ENCODE results near the gene THRB. TPM values are rescaled to one million over a fixed set of nuclear protein-coding genes. Genes with fewer than 3 reads are reported as not detected.

THRB gene
- total RNA-seq, 1 donor, result 0.36 TPM

DNA sequence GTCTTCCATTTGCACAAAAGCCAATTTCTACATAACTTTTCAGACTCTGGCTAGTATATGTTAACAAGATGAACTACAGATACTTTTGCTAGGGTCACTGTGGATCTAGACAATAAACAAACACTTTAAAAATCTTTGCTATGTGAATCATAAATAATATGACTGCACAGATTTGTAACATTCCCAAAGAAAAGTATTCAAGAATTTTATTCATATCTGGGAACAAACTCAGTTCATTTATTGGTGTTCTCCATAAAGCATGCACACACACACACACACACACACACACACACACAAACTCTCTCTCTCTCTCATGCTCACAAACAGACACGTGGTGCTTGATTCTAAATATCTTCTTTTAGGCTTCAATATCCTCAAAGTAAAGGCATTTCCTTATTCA is 18.8 kb upstream of the THRB start:
- Histone ChIP-seq H3K27me3 (ENCODE audit: insufficient read depth, low read length) (no peaks in the 10 kb centered on the region), H3K4me1 (ENCODE audit: insufficient read depth, low read length) (no peaks in the 10 kb centered on the region), H3K36me3 (ENCODE audit: insufficient read depth, low read length) (no peaks in the 10 kb centered on the region), H3K4me2 (ENCODE audit: insufficient read depth, low read length) (no peak overlapping the region), H3K4me3 (ENCODE audit: insufficient read depth, low read length) (no peak overlapping the region), H4K20me1 (ENCODE audit: insufficient read depth, low read length) (no peaks in the 10 kb centered on the region), H3K27ac (ENCODE audit: low read depth, low read length) (no peak overlapping the region), H2AFZ (ENCODE audit: low read length) (no peak overlapping the region), H3K9me3 (ENCODE audit: low read depth, low read length) (no peaks in the 10 kb centered on the region), H3K79me2 (ENCODE audit: insufficient read depth, low read length) (no peaks in the 10 kb centered on the region)
- TF ChIP-seq, protein P1, sequence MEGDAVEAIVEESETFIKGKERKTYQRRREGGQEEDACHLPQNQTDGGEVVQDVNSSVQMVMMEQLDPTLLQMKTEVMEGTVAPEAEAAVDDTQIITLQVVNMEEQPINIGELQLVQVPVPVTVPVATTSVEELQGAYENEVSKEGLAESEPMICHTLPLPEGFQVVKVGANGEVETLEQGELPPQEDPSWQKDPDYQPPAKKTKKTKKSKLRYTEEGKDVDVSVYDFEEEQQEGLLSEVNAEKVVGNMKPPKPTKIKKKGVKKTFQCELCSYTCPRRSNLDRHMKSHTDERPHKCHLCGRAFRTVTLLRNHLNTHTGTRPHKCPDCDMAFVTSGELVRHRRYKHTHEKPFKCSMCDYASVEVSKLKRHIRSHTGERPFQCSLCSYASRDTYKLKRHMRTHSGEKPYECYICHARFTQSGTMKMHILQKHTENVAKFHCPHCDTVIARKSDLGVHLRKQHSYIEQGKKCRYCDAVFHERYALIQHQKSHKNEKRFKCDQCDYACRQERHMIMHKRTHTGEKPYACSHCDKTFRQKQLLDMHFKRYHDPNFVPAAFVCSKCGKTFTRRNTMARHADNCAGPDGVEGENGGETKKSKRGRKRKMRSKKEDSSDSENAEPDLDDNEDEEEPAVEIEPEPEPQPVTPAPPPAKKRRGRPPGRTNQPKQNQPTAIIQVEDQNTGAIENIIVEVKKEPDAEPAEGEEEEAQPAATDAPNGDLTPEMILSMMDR (IDR thresholded peaks at IDR 0.05; ENCODE audit: extremely low read depth, low read depth, low read length), result no peak
- DNase-seq (ENCODE audit: insufficient read length, low spot score, missing footprints), result no peak

- Histone ChIP-seq H2AFZ (ENCODE audit: low read length) (no peak overlapping the region), H3K36me3 (ENCODE audit: insufficient read depth, low read length) (no peaks in the 10 kb centered on the region), H3K4me3 (ENCODE audit: insufficient read depth, low read length) (no peak overlapping the region), H3K27ac (ENCODE audit: low read depth, low read length) (no peak overlapping the region), H3K9me3 (ENCODE audit: low read depth, low read length) (no peaks in the 10 kb centered on the region), H3K4me1 (ENCODE audit: insufficient read depth, low read length) (no peaks in the 10 kb centered on the region), H3K79me2 (ENCODE audit: insufficient read depth, low read length) (no peaks in the 10 kb centered on the region), H4K20me1 (ENCODE audit: insufficient read depth, low read length) (no peaks in the 10 kb centered on the region), H3K4me2 (ENCODE audit: insufficient read depth, low read length) (no peak overlapping the region), H3K27me3 (ENCODE audit: insufficient read depth, low read length) (no peaks in the 10 kb centered on the region)
- no peak for DNase-seq (ENCODE audit: insufficient read length, low spot score, missing footprints)
- TF ChIP-seq, protein P1 (IDR thresholded peaks at IDR 0.05; ENCODE audit: extremely low read depth, low read depth, low read length), result no peak
These were observed 18.0 kb upstream of the THRB start for GRCh38 chr3:24512564-24513197.

DNA sequence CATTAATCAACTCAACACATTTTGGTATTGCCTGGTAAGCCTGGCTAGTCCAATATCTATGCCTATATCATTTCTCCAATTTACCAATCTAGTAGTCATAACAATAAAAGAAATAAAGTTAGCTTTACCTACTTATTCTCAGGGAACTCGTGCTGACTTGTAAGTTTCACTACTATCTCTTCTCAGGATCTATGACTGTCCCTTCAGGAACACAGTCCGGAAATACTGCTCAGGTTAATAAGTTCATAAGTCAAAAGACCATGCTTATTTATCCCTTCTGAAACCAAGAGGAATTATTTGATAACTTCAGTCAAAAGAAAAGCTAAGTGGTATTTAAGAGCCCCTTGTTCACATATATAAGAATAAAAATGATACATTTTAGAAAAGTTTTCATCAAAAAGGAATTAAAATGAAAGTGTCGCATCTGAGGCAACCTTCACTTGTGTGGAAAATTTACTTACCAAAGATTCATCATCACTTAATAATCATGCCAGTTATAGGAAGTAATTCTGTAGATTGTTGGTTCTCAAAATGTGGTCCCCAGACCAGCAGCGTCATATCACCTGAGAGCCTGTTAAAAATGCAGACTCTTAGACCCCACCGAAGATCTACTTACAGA is 15.5 kb upstream of the THRB start:
- no peaks in the 10 kb centered on the region for H3K4me1 ChIP-seq (ENCODE audit: insufficient read depth, low read length)
- H4K20me1 ChIP-seq (ENCODE audit: insufficient read depth, low read length), result no peaks in the 10 kb centered on the region
- DNase-seq (ENCODE audit: insufficient read length, low spot score, missing footprints), result no peak
- no peaks in the 10 kb centered on the region for H3K36me3 ChIP-seq (ENCODE audit: insufficient read depth, low read length)
- no peak overlapping the region for H3K4me3 ChIP-seq (ENCODE audit: insufficient read depth, low read length)
- no peak overlapping the region for H2AFZ ChIP-seq (ENCODE audit: low read length)
- H3K27ac ChIP-seq (ENCODE audit: low read depth, low read length), result no peak overlapping the region
- TF ChIP-seq, protein P1 (IDR thresholded peaks at IDR 0.05; ENCODE audit: extremely low read depth, low read depth, low read length), result no peak
- no peaks in the 10 kb centered on the region for H3K27me3 ChIP-seq (ENCODE audit: insufficient read depth, low read length)
- H3K79me2 ChIP-seq (ENCODE audit: insufficient read depth, low read length), result no peaks in the 10 kb centered on the region
- no peak overlapping the region for H3K4me2 ChIP-seq (ENCODE audit: insufficient read depth, low read length)
- H3K9me3 ChIP-seq (ENCODE audit: low read depth, low read length), result no peaks in the 10 kb centered on the region

DNA sequence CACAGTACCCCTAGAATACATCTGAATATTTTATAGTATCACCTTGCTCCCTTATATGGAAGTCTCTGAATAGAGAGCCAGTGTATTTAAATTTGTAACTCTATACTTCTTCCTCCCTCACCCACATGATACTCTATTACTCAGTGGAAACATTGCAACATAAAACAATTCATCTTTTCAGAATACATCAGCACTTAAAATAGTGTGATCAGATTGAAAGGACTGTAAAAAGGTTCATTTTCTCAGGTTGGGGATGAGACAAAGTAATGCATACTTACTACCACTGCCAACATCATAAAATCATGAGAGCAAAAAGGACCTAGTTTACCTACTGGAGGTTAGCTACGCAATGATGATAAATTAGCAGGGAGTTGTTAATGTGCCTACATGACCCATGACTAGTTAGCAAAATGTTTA is 13.8 kb upstream of the THRB start:
- no peaks in the 10 kb centered on the region for H4K20me1 ChIP-seq (ENCODE audit: insufficient read depth, low read length)
- H3K4me2 ChIP-seq (ENCODE audit: insufficient read depth, low read length), result no peak overlapping the region
- H3K27ac ChIP-seq (ENCODE audit: low read depth, low read length), result no peak overlapping the region
- no peaks in the 10 kb centered on the region for H3K36me3 ChIP-seq (ENCODE audit: insufficient read depth, low read length)
- no peaks in the 10 kb centered on the region for H3K27me3 ChIP-seq (ENCODE audit: insufficient read depth, low read length)
- no peak for DNase-seq (ENCODE audit: insufficient read length, low spot score, missing footprints)
- no peaks in the 10 kb centered on the region for H3K79me2 ChIP-seq (ENCODE audit: insufficient read depth, low read length)
- H3K4me1 ChIP-seq (ENCODE audit: insufficient read depth, low read length), result no peaks in the 10 kb centered on the region
- no peak overlapping the region for H2AFZ ChIP-seq (ENCODE audit: low read length)
- no peaks in the 10 kb centered on the region for H3K9me3 ChIP-seq (ENCODE audit: low read depth, low read length)
- no peak overlapping the region for H3K4me3 ChIP-seq (ENCODE audit: insufficient read depth, low read length)
- TF ChIP-seq, protein P1 (IDR thresholded peaks at IDR 0.05; ENCODE audit: extremely low read depth, low read depth, low read length), result no peak

Measured in osteoblast (primary cell).